Mesenchymal stem cell (in vitro differentiated cells and primary cell): ENCODE results near the gene GRK6.

Experiments
- DNase-seq: peaks from one replicate; pipeline ENCODE4 v3.0.0-alpha.2; 2013
- H2AFZ ChIP-seq: one replicate; pipeline ENCODE4 v1.6.1; 2013; ENCODE audit warnings: low read depth, mild to moderate bottlenecking, control low read depth, inconsistent platforms, low read length, moderate library complexity
- H2AK5ac ChIP-seq: 2 replicates; pipeline ENCODE4 v1.6.1; 2013; ENCODE audit warnings: low read length, moderate library complexity, mild to moderate bottlenecking, inconsistent platforms; ENCODE audit not compliant: severe bottlenecking
- H2BK120ac ChIP-seq: one replicate; pipeline ENCODE4 v1.6.1; 2013; ENCODE audit warnings: low read depth, mild to moderate bottlenecking, inconsistent platforms, low read length, moderate library complexity
- H2BK12ac ChIP-seq, 2 experiments: one replicate each; pipeline ENCODE4 v1.6.1; 2013; ENCODE audit warnings: inconsistent platforms in 2 of 2, low read length in 2 of 2, mild to moderate bottlenecking in 2 of 2, moderate library complexity in 2 of 2, control low read depth in 1 of 2
- H2BK15ac ChIP-seq: one replicate; pipeline ENCODE4 v1.6.1; 2013; ENCODE audit warnings: mild to moderate bottlenecking, low read depth, inconsistent platforms; ENCODE audit not compliant: poor library complexity, severe bottlenecking
- H2BK5ac ChIP-seq: 2 replicates; pipeline ENCODE4 v1.6.1; 2013; ENCODE audit warnings: low read depth, mild to moderate bottlenecking, low read length, control low read depth, inconsistent platforms; ENCODE audit not compliant: poor library complexity, severe bottlenecking
- H3K14ac ChIP-seq, 2 experiments: one replicate each; pipeline ENCODE4 v1.6.1; 2013; ENCODE audit warnings: inconsistent platforms in 2 of 2, low read length in 2 of 2, control low read depth in 1 of 2, mild to moderate bottlenecking in 1 of 2, moderate library complexity in 1 of 2
- H3K18ac ChIP-seq, 2 experiments: one replicate each; pipeline ENCODE4 v1.6.1; 2013; ENCODE audit warnings: inconsistent platforms in 2 of 2, low read length in 2 of 2, control low read depth in 1 of 2, low read depth in 1 of 2, mild to moderate bottlenecking in 1 of 2
- H3K23ac ChIP-seq, 2 experiments: one replicate each; pipeline ENCODE4 v1.6.1; 2013; ENCODE audit warnings: inconsistent platforms in 2 of 2, low read length in 2 of 2, mild to moderate bottlenecking in 2 of 2, moderate library complexity in 2 of 2, control low read depth in 1 of 2
- H3K27ac ChIP-seq: 2 replicates; pipeline ENCODE4 v1.5.1; 2013; ENCODE audit warnings: mild to moderate bottlenecking, moderate library complexity, low read length, control low read depth, inconsistent platforms; ENCODE audit not compliant: poor library complexity, severe bottlenecking
- H3K27me3 ChIP-seq, 2 experiments: 2 replicates each; pipeline versions ENCODE4 v1.6.1 to v1.7.0; 2013; ENCODE audit warnings: low read length in 2 of 2, mild to moderate bottlenecking in 2 of 2, moderate library complexity in 2 of 2, control low read depth in 1 of 2, inconsistent platforms in 1 of 2; ENCODE audit not compliant: control insufficient read depth in 1 of 2, insufficient read depth in 1 of 2
- H3K36me3 ChIP-seq, 2 experiments: 2 replicates each; pipeline versions ENCODE4 v1.6.1 to v1.7.0; 2013; ENCODE audit warnings: low read length in 2 of 2, control low read depth in 1 of 2, inconsistent platforms in 1 of 2, low read depth in 1 of 2, mild to moderate bottlenecking in 1 of 2; ENCODE audit not compliant: insufficient read depth in 2 of 2, control insufficient read depth in 1 of 2
- H3K4ac ChIP-seq, 2 experiments: one replicate each; pipeline ENCODE4 v1.6.1; 2013; ENCODE audit warnings: inconsistent platforms in 2 of 2, low read length in 2 of 2, mild to moderate bottlenecking in 2 of 2, moderate library complexity in 2 of 2, control low read depth in 1 of 2, low read depth in 1 of 2
- H3K4me1 ChIP-seq: 2 replicates; pipeline ENCODE4 v1.6.1; 2013; ENCODE audit warnings: low read depth, low read length, control low read depth; ENCODE audit not compliant: control insufficient read depth, insufficient read depth
- H3K4me2 ChIP-seq: 2 replicates; pipeline ENCODE4 v1.6.1; 2013; ENCODE audit warnings: low read length, mild to moderate bottlenecking, inconsistent platforms; ENCODE audit not compliant: poor library complexity, severe bottlenecking
- H3K4me3 ChIP-seq, 2 experiments: 2 replicates each; pipeline versions ENCODE4 v1.5.1 to v1.7.0; 2013; ENCODE audit warnings: low read length in 2 of 2, mild to moderate bottlenecking in 2 of 2, control low read depth in 1 of 2, low read depth in 1 of 2; ENCODE audit not compliant: insufficient read depth in 1 of 2
- H3K79me1 ChIP-seq: replicated peaks from 2 replicates; pipeline ENCODE4 v1.6.1; 2013; ENCODE audit warnings: mild to moderate bottlenecking, control low read depth, low read length, inconsistent platforms; ENCODE audit not compliant: poor library complexity, severe bottlenecking
- H3K9ac ChIP-seq: 2 replicates; pipeline ENCODE4 v1.7.0; 2013; ENCODE audit warnings: mild to moderate bottlenecking, low read length, moderate library complexity
- H3K9me3 ChIP-seq: 2 replicates; pipeline ENCODE4 v1.7.0; 2013; ENCODE audit warnings: mild to moderate bottlenecking, low read length; ENCODE audit not compliant: control insufficient read depth
- H4K8ac ChIP-seq: one replicate; pipeline ENCODE4 v1.6.1; 2013; ENCODE audit warnings: inconsistent platforms, mild to moderate bottlenecking, low read length, moderate library complexity
- H4K91ac ChIP-seq: one replicate; pipeline ENCODE4 v1.6.1; 2013; ENCODE audit warnings: mild to moderate bottlenecking, low read length, inconsistent platforms
- WGBS: methylation state at CpG from one replicate; pipeline ENCODE4 v1.1.7; 2013; ENCODE audit warnings: mixed read lengths; 5-methylcytosine and 5-hydroxymethylcytosine counted together

Gene GRK6

GRCh38 chr5:177470759-177471536 lies 44.5 kb downstream of the GRK6 start:
- Histone ChIP-seq H3K14ac (no peak overlapping the region), H3K4ac (no peak overlapping the region), H3K9ac (peak overlapping the region; percentile 92), H2BK120ac (no peak overlapping the region), H2BK12ac (no peak overlapping the region), H3K27me3 (no peaks in the 10 kb centered on the region), H3K4me3 (peak overlapping the region in 1 of 2 experiments; percentile 90), H3K4me1 (peaks cover 58% of the 10 kb centered on the region), H2BK5ac (no peak overlapping the region), H3K4me2 (peak overlapping the region; percentile 84), H3K27ac (peak overlapping the region; percentile 75), H3K23ac (peak overlapping the region in 1 of 2 experiments; percentile 20), H2BK15ac (no peak overlapping the region), H2AK5ac (no peak overlapping the region), H3K18ac (no peak overlapping the region), H3K9me3 (no peaks in the 10 kb centered on the region), H3K79me1 (peaks cover 6% of the 10 kb centered on the region), H2AFZ (no peak overlapping the region), H4K8ac (no peak overlapping the region), H4K91ac (no peak overlapping the region), H3K36me3 (peaks cover 33 to 62% of the 10 kb centered on the region in 2 experiments)
- peak; percentile 40 for DNase-seq
- WGBS: 83% methylated on average over 9 of the region's 10 CpGs

GRCh38 chr5:177471610-177472356 lies 45.3 kb downstream of the GRK6 start:
- Histone ChIP-seq H4K8ac (no peak overlapping the region), H3K14ac (peak overlapping the region in 1 of 2 experiments; percentile 18), H2BK15ac (peak overlapping the region; percentile 31), H3K9ac (peak overlapping the region; percentile 92), H2AK5ac (no peak overlapping the region), H2AFZ (no peak overlapping the region), H3K4me2 (peak overlapping the region; percentile 84), H3K27me3 (no peaks in the 10 kb centered on the region), H3K23ac (peak overlapping the region in 1 of 2 experiments; percentile 85), H4K91ac (no peak overlapping the region), H3K27ac (peak overlapping the region; percentile 75), H2BK12ac (no peak overlapping the region), H2BK120ac (no peak overlapping the region), H3K18ac (peak overlapping the region in 1 of 2 experiments; percentile 29), H3K79me1 (peaks cover 4% of the 10 kb centered on the region), H3K9me3 (no peaks in the 10 kb centered on the region), H3K4me1 (peaks cover 61% of the 10 kb centered on the region), H3K4me3 (peak overlapping the region; percentile 90 to 92), H2BK5ac (no peak overlapping the region), H3K36me3 (peaks cover 25 to 54% of the 10 kb centered on the region in 2 experiments), H3K4ac (no peak overlapping the region)
- no peak for DNase-seq
- WGBS: 60% methylated on average over 13 of the region's 14 CpGs

GRCh38 chr5:177472460-177473442 lies 46.3 kb downstream of the GRK6 start:
- peak; percentile 34 for DNase-seq
- Histone ChIP-seq H4K8ac (peak overlapping the region; percentile 69), H3K4me3 (peak overlapping the region; percentile 90 to 92), H2BK120ac (peak overlapping the region; percentile 87), H4K91ac (peak overlapping the region; percentile 70), H3K23ac (peak overlapping the region in 1 of 2 experiments; percentile 99), H3K18ac (peak overlapping the region; percentile 77 to 97), H2BK15ac (peak overlapping the region; percentile 41), H2BK12ac (peak overlapping the region in 1 of 2 experiments; percentile 78), H2AK5ac (peak overlapping the region; percentile 23), H2AFZ (no peak overlapping the region), H3K9ac (peak overlapping the region; percentile 92), H3K27ac (peak overlapping the region; percentile 75), H3K79me1 (no peaks in the 10 kb centered on the region), H3K14ac (peak overlapping the region in 1 of 2 experiments; percentile 97), H3K4me2 (peak overlapping the region; percentile 84), H2BK5ac (peak overlapping the region; percentile 49), H3K36me3 (peaks cover 15 to 44% of the 10 kb centered on the region in 2 experiments), H3K27me3 (no peaks in the 10 kb centered on the region), H3K4ac (peak overlapping the region; percentile 51 to 94), H3K9me3 (no peaks in the 10 kb centered on the region), H3K4me1 (peaks cover 62% of the 10 kb centered on the region)
- 1% methylated on average over 10 of the region's 93 CpGs for WGBS
